ENCODE data around the gene FBXO10.

Gene FBXO10

GRCh38 chr9:37539634-37540033, 36.5 kb downstream of the FBXO10 start:
- DNase-seq (ENCODE audit: low spot score), result no peak
- no peak for TF ChIP-seq CTCF (IDR thresholded peaks at IDR 0.05; ENCODE audit: extremely low read depth, missing control alignments)

GRCh38 chr9:37538099-37538498, 38.1 kb downstream of the FBXO10 start:
- DNase-seq (ENCODE audit: low spot score), result no peak
- no peak for TF ChIP-seq CTCF (IDR thresholded peaks at IDR 0.05; ENCODE audit: extremely low read depth, missing control alignments)

GRCh38 chr9:37534901-37535300, 41.3 kb downstream of the FBXO10 start:
- DNase-seq (ENCODE audit: low spot score), result no peak
- TF ChIP-seq CTCF (IDR thresholded peaks at IDR 0.05; ENCODE audit: extremely low read depth, missing control alignments), result no peak

GRCh38 chr9:37534412-37534811, 41.8 kb downstream of the FBXO10 start:
- TF ChIP-seq CTCF (IDR thresholded peaks at IDR 0.05; ENCODE audit: extremely low read depth, missing control alignments), result no peak
- DNase-seq (ENCODE audit: low spot score), result no peak

- DNase-seq (ENCODE audit: low spot score), result peak; percentile 25
- TF ChIP-seq CTCF (IDR thresholded peaks at IDR 0.05; ENCODE audit: extremely low read depth, missing control alignments), result no peak
These were observed 44.5 kb downstream of the FBXO10 start for GRCh38 chr9:37531699-37532098.

GRCh38 chr9:37528652-37529471, 47.3 kb downstream of the FBXO10 start:
- DNase-seq (ENCODE audit: low spot score), result peak; percentile 73
- TF ChIP-seq CTCF (IDR thresholded peaks at IDR 0.05; ENCODE audit: extremely low read depth, missing control alignments), result no peak

GRCh38 chr9:37523916-37524315, 52.3 kb downstream of the FBXO10 start:
- DNase-seq (ENCODE audit: low spot score), result no peak
- TF ChIP-seq CTCF (IDR thresholded peaks at IDR 0.05; ENCODE audit: extremely low read depth, missing control alignments), result no peak
